SU-DHL-6 (cell line): Measurements from ENCODE around the gene HP1BP3.

Experiments
- H2AFZ ChIP-seq: fragments of 200-600 bp; sonication (generic); 2 replicates; pipeline ENCODE4 v1.6.1; 2014; ENCODE audit warnings: low read depth, mild to moderate bottlenecking, moderate library complexity, mixed read lengths, antibody characterized with exemption, low read length; ENCODE audit not compliant: severe bottlenecking
- H3F3A ChIP-seq: fragments of 200-600 bp; shearing (Covaris generic); 2 replicates; pipeline ENCODE4 v1.6.0; 2016; ENCODE audit warnings: antibody characterized with exemption, mild to moderate bottlenecking; ENCODE audit not compliant: insufficient read depth
- H3K27ac ChIP-seq: fragments of 200-600 bp; sonication (generic); 2 replicates; pipeline ENCODE4 v1.5.1; 2016; ENCODE audit warnings: low read depth, mild to moderate bottlenecking, low read length, moderate library complexity, mixed read lengths
- H3K27me3 ChIP-seq: fragments of 200-600 bp; sonication (generic), shearing (Covaris generic); 2 replicates; pipeline ENCODE4 v1.6.0; 2014; ENCODE audit warnings: mild to moderate bottlenecking, low read length
- H3K36me3 ChIP-seq: fragments of 200-600 bp; sonication (generic); 2 replicates; pipeline ENCODE4 v1.6.1; 2014; ENCODE audit warnings: mild to moderate bottlenecking, low read length, mixed read lengths
- H3K4me2 ChIP-seq: fragments of 300-600, 200-600 bp; shearing (Covaris generic), sonication (generic); 2 replicates; pipeline ENCODE4 v1.6.0; 2014; ENCODE audit warnings: low read length, low read depth, mild to moderate bottlenecking; ENCODE audit not compliant: poor library complexity, severe bottlenecking
- H3K4me3 ChIP-seq: fragments of 200-600 bp; sonication (generic); 2 replicates; pipeline ENCODE4 v1.5.1; 2014; ENCODE audit warnings: antibody characterized with exemption, low read length, mild to moderate bottlenecking, mixed read lengths; ENCODE audit not compliant: insufficient read depth, poor library complexity, severe bottlenecking
- H3K79me2 ChIP-seq: fragments of 200-600 bp; sonication (generic); 2 replicates; pipeline ENCODE4 v1.6.1; 2014; ENCODE audit warnings: mild to moderate bottlenecking, low read length, moderate library complexity; ENCODE audit not compliant: insufficient read depth
- H3K9ac ChIP-seq: fragments of 200-600 bp; sonication (generic); 2 replicates; pipeline ENCODE4 v1.7.0; 2014; ENCODE audit warnings: mild to moderate bottlenecking, low read length
- H3K9me2 ChIP-seq: fragments of 200-600 bp; sonication (generic); replicated peaks from 2 replicates; pipeline ENCODE4 v1.6.1; 2014; ENCODE audit warnings: low read length; ENCODE audit not compliant: insufficient read depth
- H3K9me3 ChIP-seq: fragments of 200-600 bp; sonication (generic); 2 replicates; pipeline ENCODE4 v1.6.1; 2014; ENCODE audit warnings: low read length, mixed read lengths; ENCODE audit not compliant: insufficient read depth
- H4K20me1 ChIP-seq: fragments of 200-600 bp; sonication (generic); 2 replicates; pipeline ENCODE4 v1.6.1; 2014; ENCODE audit warnings: low read depth, mild to moderate bottlenecking, antibody characterized with exemption, low read length, moderate library complexity, mixed read lengths
- CTCF ChIP-seq: fragments of 200-600 bp; sonication (generic); IDR thresholded peaks from one replicate; pipeline ENCODE4 v1.5.1; 2017; ENCODE audit warnings: antibody characterized with exemption, mild to moderate bottlenecking, low read length, moderate library complexity; ENCODE audit not compliant: insufficient read depth, poor library complexity, severe bottlenecking
- EZH2phosphoT487 ChIP-seq: fragments of 200-600 bp; sonication (generic), shearing (Covaris generic); conservative IDR thresholded peaks from 2 replicates; pipeline ENCODE4 v1.6.1; 2018; ENCODE audit warnings: mild to moderate bottlenecking, antibody characterized with exemption, low read length, moderate library complexity, mixed read lengths

The HP1BP3 gene

DNA sequence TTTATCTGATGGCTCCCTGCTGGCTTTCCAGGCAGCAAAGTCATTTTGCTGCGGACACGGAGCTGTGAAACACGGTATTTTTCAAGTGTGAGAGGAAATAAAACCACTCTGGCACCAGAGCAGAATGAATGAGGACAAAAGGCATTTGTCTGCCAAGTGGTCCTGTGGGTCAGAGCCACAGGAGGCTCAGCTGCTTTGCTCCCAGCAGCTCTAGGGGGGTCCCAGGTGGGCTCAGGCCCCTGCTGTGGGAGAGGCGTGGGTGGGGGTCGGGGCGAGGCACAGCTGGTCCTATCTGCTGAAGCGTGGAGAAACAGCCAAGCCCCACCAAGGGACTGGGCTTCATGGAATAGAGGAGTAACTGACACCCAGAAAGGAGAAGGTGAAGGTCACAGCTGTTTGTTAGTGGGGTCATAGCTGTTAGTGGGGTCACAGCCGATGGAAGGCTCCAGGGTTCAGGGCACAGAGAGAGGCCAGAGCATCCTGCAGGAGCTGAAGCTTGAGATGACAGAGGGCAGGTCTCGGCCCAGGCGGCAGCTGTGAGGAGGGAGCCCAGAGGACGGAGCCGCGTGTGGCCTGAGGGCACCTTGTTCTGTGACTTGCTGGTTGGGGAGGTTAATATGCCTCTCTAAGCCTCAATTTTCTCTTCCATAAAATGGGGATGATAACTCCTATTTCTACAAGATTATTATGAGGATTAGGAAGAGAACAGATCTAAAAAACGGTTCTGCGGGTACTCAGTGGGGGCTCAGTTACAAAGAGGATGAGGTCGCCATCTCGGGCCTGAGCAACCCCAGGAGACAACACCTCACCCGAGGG lies 76.4 kb downstream of the HP1BP3 start:
- Histone ChIP-seq H3F3A (no peaks in the 10 kb centered on the region), H2AFZ (no peak overlapping the region), H3K9me2 (no peaks in the 10 kb centered on the region), H3K4me2 (no peak overlapping the region), H3K9me3 (no peaks in the 10 kb centered on the region), H3K4me3 (no peak overlapping the region), H3K9ac (no peak overlapping the region), H3K79me2 (no peaks in the 10 kb centered on the region), H3K27ac (no peak overlapping the region), H3K36me3 (no peaks in the 10 kb centered on the region), H3K27me3 (no peaks in the 10 kb centered on the region), H4K20me1 (no peaks in the 10 kb centered on the region)
- TF ChIP-seq CTCF (no peak), EZH2phosphoT487 (no peak)

- H3K9me2 ChIP-seq: no peaks in the 10 kb centered on the region
- H3K9ac ChIP-seq: no peak overlapping the region
- H4K20me1 ChIP-seq: no peaks in the 10 kb centered on the region
- H3K27me3 ChIP-seq: no peaks in the 10 kb centered on the region
- H3F3A ChIP-seq: no peaks in the 10 kb centered on the region
- H3K79me2 ChIP-seq: no peaks in the 10 kb centered on the region
- no peaks in the 10 kb centered on the region for H3K36me3 ChIP-seq
- no peak overlapping the region for H3K4me2 ChIP-seq
- TF ChIP-seq CTCF: no peak
- no peak for TF ChIP-seq EZH2phosphoT487
- no peak overlapping the region for H2AFZ ChIP-seq
- no peak overlapping the region for H3K4me3 ChIP-seq
- H3K27ac ChIP-seq: no peak overlapping the region
- H3K9me3 ChIP-seq: no peaks in the 10 kb centered on the region
These were observed 77.2 kb downstream of the HP1BP3 start for GRCh38 chr1:20709868-20710267.

- H3K9ac ChIP-seq: no peak overlapping the region
- no peak overlapping the region for H3K4me3 ChIP-seq
- H3K27ac ChIP-seq: no peak overlapping the region
- no peaks in the 10 kb centered on the region for H3K79me2 ChIP-seq
- H3K9me2 ChIP-seq: no peaks in the 10 kb centered on the region
- H4K20me1 ChIP-seq: no peaks in the 10 kb centered on the region
- no peaks in the 10 kb centered on the region for H3K27me3 ChIP-seq
- TF ChIP-seq EZH2phosphoT487 (no peak), CTCF (no peak)
- no peaks in the 10 kb centered on the region for H3F3A ChIP-seq
- H3K36me3 ChIP-seq: no peaks in the 10 kb centered on the region
- H3K9me3 ChIP-seq: no peaks in the 10 kb centered on the region
- no peak overlapping the region for H2AFZ ChIP-seq
- H3K4me2 ChIP-seq: no peak overlapping the region
These were observed 78.2 kb downstream of the HP1BP3 start for GRCh38 chr1:20708891-20709290.
